GM12878 (cell line): Measurements from ENCODE around the gene LEP. TPM values are rescaled to one million over a fixed set of nuclear protein-coding genes. Genes with fewer than 3 reads are reported as not detected.

Source experiments
- HDAC6 ChIP-seq: fragments of 200-600 bp; sonication (generic); IDR thresholded peaks from one replicate; pipeline ENCODE4 v1.8.0; 2017; ENCODE audit warnings: antibody characterized with exemption; ENCODE audit not compliant: unreplicated experiment
- RAD51 ChIP-seq: fragments of 450-650 bp; IDR thresholded peaks from 2 replicates; pipeline ENCODE4 v1.6.1; 2016; ENCODE audit warnings: moderate library complexity, mild to moderate bottlenecking, inconsistent platforms
- microRNA-seq: library from miRNA; unstranded; fragments of <30 nt; microRNA quantifications from one replicate; pipeline ENCODE4, GENCODE V29; 2018
- polyA plus RNA-seq, 11 experiments: library from polyadenylated mRNA; depleted of rRNA in 4 of 11; unstranded in 6 of 11; stranded (reverse) in 5 of 11; fragments of >200 nt; fragmentation: Nextera tagmentation in 4 of 11; fragmentation: Illumina TruSeq in 1 of 11; extraction: Ambion mirVana in 4 of 11; extraction: Trizol in 1 of 11; gene quantifications; 1 replicate in 1 of 11; 2 replicates in 10 of 11; pipeline versions ENCODE4 v1.2.1 to v1.2.3, GENCODE V29; 2011 to 2016; ENCODE audit warnings: inconsistent platforms in 2 of 11, missing spikeins in 2 of 11, low read depth in 1 of 11
- small RNA-seq: library from RNA; depleted of rRNA; stranded (forward); fragments of <200 nt; gene quantifications from one replicate; pipeline ENCODE3, GENCODE V24; 2014
- total RNA-seq, 4 experiments: library from RNA; depleted of rRNA in 3 of 4; stranded (reverse); fragments of >200 nt in 3 of 4; fragmentation: Illumina TruSeq in 1 of 4; extraction: Trizol in 1 of 4; gene quantifications; 2 replicates each; pipeline versions ENCODE4 v1.2.1 to v1.2.3, GENCODE V29; 2013 to 2021
- TF ChIP-seq, protein P1 (sequence below): IDR thresholded peaks from 2 replicates; pipeline ENCODE4 v1.6.1; 2012; ENCODE audit warnings: low read depth, low read length, improper control_type of control experiment

The LEP gene
- total and polyA plus RNA-seq, 10 of the 15 experiments (the other 5 are each of a cell fraction or from before 2014, with no cell fraction given), result not detected

DNA sequence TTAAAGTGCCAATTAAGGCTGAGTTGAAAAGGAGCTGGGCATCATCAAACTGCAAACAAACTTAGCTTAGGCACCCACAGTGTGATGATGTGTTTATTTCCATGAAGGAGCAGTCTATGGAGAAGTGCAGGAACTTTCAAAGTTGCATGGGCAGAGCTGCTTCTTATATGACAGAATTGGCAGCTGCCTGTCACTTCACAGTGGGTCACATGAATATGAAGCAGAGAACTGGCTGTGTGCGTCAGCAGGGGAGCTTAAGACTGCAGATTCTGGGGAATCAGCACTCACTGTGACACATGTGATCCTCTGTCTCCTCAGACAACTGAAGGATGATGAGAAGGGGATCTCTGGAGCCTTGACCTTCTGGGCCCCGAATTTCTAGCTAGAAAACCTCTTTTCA lies 66.0 kb downstream of the LEP start (continued):
- TF ChIP-seq, protein P1, sequence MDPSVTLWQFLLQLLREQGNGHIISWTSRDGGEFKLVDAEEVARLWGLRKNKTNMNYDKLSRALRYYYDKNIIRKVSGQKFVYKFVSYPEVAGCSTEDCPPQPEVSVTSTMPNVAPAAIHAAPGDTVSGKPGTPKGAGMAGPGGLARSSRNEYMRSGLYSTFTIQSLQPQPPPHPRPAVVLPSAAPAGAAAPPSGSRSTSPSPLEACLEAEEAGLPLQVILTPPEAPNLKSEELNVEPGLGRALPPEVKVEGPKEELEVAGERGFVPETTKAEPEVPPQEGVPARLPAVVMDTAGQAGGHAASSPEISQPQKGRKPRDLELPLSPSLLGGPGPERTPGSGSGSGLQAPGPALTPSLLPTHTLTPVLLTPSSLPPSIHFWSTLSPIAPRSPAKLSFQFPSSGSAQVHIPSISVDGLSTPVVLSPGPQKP, result no peak
- TF ChIP-seq HDAC6, result no peak
- TF ChIP-seq RAD51, result no peak

Small RNAs within 50 kb of the gene (microRNA-seq; reads per million reads assigned to microRNA genes)
- gene MIR129-1, result 3.2 reads per million, percentile 17 among the genes with 10 or more reads in this experiment

Small RNAs within 50 kb of the gene (small RNA-seq; reads per million reads assigned to genes)
- gene MIR129-1, result not detected

Other genes with a start within 250 kb of the LEP start
- 0.06 TPM in 1 of 2 replicates, not detected in the other for gene LRRC4, start 209.8 kb upstream of the LEP start, total RNA-seq (2014; rRNA removed)
- gene LRRC4, start 209.8 kb upstream of the LEP start, total RNA-seq (2014; rRNA removed; fragmentation: Illumina TruSeq; extraction: Trizol), result not detected in 2 replicates
- 0.16 TPM in 1 of 2 replicates, not detected in the other for gene LRRC4, start 209.8 kb upstream of the LEP start, total RNA-seq (2021)
- gene LRRC4, start 209.8 kb upstream of the LEP start, polyA plus RNA-seq (2011; rRNA removed), result not detected in 2 replicates
- gene LRRC4, start 209.8 kb upstream of the LEP start, polyA plus RNA-seq (2014; fragmentation: Illumina TruSeq; extraction: Trizol), result 0.08 and 0.09 TPM in 2 replicates
- under 1 TPM in 1 of 2 experiments, not detected in 1; 0.14 TPM for gene LRRC4, start 209.8 kb upstream of the LEP start, polyA plus RNA-seq (2014; fragmentation: Nextera tagmentation; extraction: Ambion mirVana)
- gene LRRC4, start 209.8 kb upstream of the LEP start, polyA plus RNA-seq (2014; rRNA removed), result 0.85 TPM in 1 of 2 replicates, not detected in the other
- under 1 TPM; 0.09 to 0.15 TPM for gene LRRC4, start 209.8 kb upstream of the LEP start, polyA plus RNA-seq (2016; fragmentation: Nextera tagmentation; extraction: Ambion mirVana)
- gene RBM28, start 102.6 kb downstream of the LEP start, total RNA-seq (2014; rRNA removed), result 14.3 and 16.0 TPM in 2 replicates
- 32.0 and 34.9 TPM in 2 replicates for gene RBM28, start 102.6 kb downstream of the LEP start, total RNA-seq (2014; rRNA removed; fragmentation: Illumina TruSeq; extraction: Trizol)
- gene RBM28, start 102.6 kb downstream of the LEP start, total RNA-seq (2021), result 40.8 and 47.0 TPM in 2 replicates
- 26.5 and 38.2 TPM in 2 replicates for gene RBM28, start 102.6 kb downstream of the LEP start, polyA plus RNA-seq (2011; rRNA removed)
- gene RBM28, start 102.6 kb downstream of the LEP start, polyA plus RNA-seq (2014; fragmentation: Illumina TruSeq; extraction: Trizol), result 36.1 and 46.4 TPM in 2 replicates
- 10 to 100 TPM; 17.9 to 29.6 TPM for gene RBM28, start 102.6 kb downstream of the LEP start, polyA plus RNA-seq (2014; fragmentation: Nextera tagmentation; extraction: Ambion mirVana)
- gene RBM28, start 102.6 kb downstream of the LEP start, polyA plus RNA-seq (2014; rRNA removed), result 26.2 and 33.7 TPM in 2 replicates
- gene RBM28, start 102.6 kb downstream of the LEP start, polyA plus RNA-seq (2016; fragmentation: Nextera tagmentation; extraction: Ambion mirVana), result 10 to 100 TPM; 39.6 to 50.4 TPM
- gene PRRT4, start 120.4 kb downstream of the LEP start, total RNA-seq (2014; rRNA removed), result not detected in 2 replicates
- not detected in 2 replicates for gene PRRT4, start 120.4 kb downstream of the LEP start, total RNA-seq (2014; rRNA removed; fragmentation: Illumina TruSeq; extraction: Trizol)
- gene PRRT4, start 120.4 kb downstream of the LEP start, total RNA-seq (2021), result not detected in 2 replicates
- not detected in 2 replicates for gene PRRT4, start 120.4 kb downstream of the LEP start, polyA plus RNA-seq (2011; rRNA removed)
- not detected in 2 replicates for gene PRRT4, start 120.4 kb downstream of the LEP start, polyA plus RNA-seq (2014; fragmentation: Illumina TruSeq; extraction: Trizol)
- not detected for gene PRRT4, start 120.4 kb downstream of the LEP start, polyA plus RNA-seq (2014; fragmentation: Nextera tagmentation; extraction: Ambion mirVana)
- gene PRRT4, start 120.4 kb downstream of the LEP start, polyA plus RNA-seq (2014; rRNA removed), result not detected in 2 replicates
- not detected for gene PRRT4, start 120.4 kb downstream of the LEP start, polyA plus RNA-seq (2016; fragmentation: Nextera tagmentation; extraction: Ambion mirVana)
- 48.4 and 51.7 TPM in 2 replicates for gene IMPDH1, start 168.7 kb downstream of the LEP start, total RNA-seq (2014; rRNA removed)
- gene IMPDH1, start 168.7 kb downstream of the LEP start, total RNA-seq (2014; rRNA removed; fragmentation: Illumina TruSeq; extraction: Trizol), result 27.7 and 31.4 TPM in 2 replicates
- gene IMPDH1, start 168.7 kb downstream of the LEP start, total RNA-seq (2021), result 56.0 and 61.3 TPM in 2 replicates
- gene IMPDH1, start 168.7 kb downstream of the LEP start, polyA plus RNA-seq (2011; rRNA removed), result 18.5 and 34.8 TPM in 2 replicates
- 10.5 and 24.0 TPM in 2 replicates for gene IMPDH1, start 168.7 kb downstream of the LEP start, polyA plus RNA-seq (2014; fragmentation: Illumina TruSeq; extraction: Trizol)
- 1 to 10 TPM in 1 of 2 experiments, under 1 TPM in 1; 0.50 to 1.5 TPM for gene IMPDH1, start 168.7 kb downstream of the LEP start, polyA plus RNA-seq (2014; fragmentation: Nextera tagmentation; extraction: Ambion mirVana)
- 50.8 and 55.9 TPM in 2 replicates for gene IMPDH1, start 168.7 kb downstream of the LEP start, polyA plus RNA-seq (2014; rRNA removed)
- 10 to 100 TPM; 48.7 to 58.3 TPM for gene IMPDH1, start 168.7 kb downstream of the LEP start, polyA plus RNA-seq (2016; fragmentation: Nextera tagmentation; extraction: Ambion mirVana)
- 15.1 and 16.4 TPM in 2 replicates for gene HILPDA, start 214.6 kb downstream of the LEP start, total RNA-seq (2014; rRNA removed)
- gene HILPDA, start 214.6 kb downstream of the LEP start, total RNA-seq (2014; rRNA removed; fragmentation: Illumina TruSeq; extraction: Trizol), result 19.6 and 21.2 TPM in 2 replicates
- gene HILPDA, start 214.6 kb downstream of the LEP start, total RNA-seq (2021), result 12.0 and 14.1 TPM in 2 replicates
- gene HILPDA, start 214.6 kb downstream of the LEP start, polyA plus RNA-seq (2011; rRNA removed), result 198 and 232 TPM in 2 replicates
- gene HILPDA, start 214.6 kb downstream of the LEP start, polyA plus RNA-seq (2014; fragmentation: Illumina TruSeq; extraction: Trizol), result 22.1 and 24.2 TPM in 2 replicates
- 10 to 100 TPM; 37.4 to 44.0 TPM for gene HILPDA, start 214.6 kb downstream of the LEP start, polyA plus RNA-seq (2014; fragmentation: Nextera tagmentation; extraction: Ambion mirVana)
- 26.1 and 29.6 TPM in 2 replicates for gene HILPDA, start 214.6 kb downstream of the LEP start, polyA plus RNA-seq (2014; rRNA removed)
- gene HILPDA, start 214.6 kb downstream of the LEP start, polyA plus RNA-seq (2016; fragmentation: Nextera tagmentation; extraction: Ambion mirVana), result 10 to 100 TPM; 24.5 to 28.4 TPM
- 26.8 and 29.4 TPM in 2 replicates for gene METTL2B, start 235.5 kb downstream of the LEP start, total RNA-seq (2014; rRNA removed)
- 35.3 and 36.9 TPM in 2 replicates for gene METTL2B, start 235.5 kb downstream of the LEP start, total RNA-seq (2014; rRNA removed; fragmentation: Illumina TruSeq; extraction: Trizol)
- 27.7 and 28.1 TPM in 2 replicates for gene METTL2B, start 235.5 kb downstream of the LEP start, total RNA-seq (2021)
- 36.4 and 37.8 TPM in 2 replicates for gene METTL2B, start 235.5 kb downstream of the LEP start, polyA plus RNA-seq (2011; rRNA removed)
- gene METTL2B, start 235.5 kb downstream of the LEP start, polyA plus RNA-seq (2014; fragmentation: Illumina TruSeq; extraction: Trizol), result 36.6 and 51.7 TPM in 2 replicates
- 10 to 100 TPM; 40.5 to 48.4 TPM for gene METTL2B, start 235.5 kb downstream of the LEP start, polyA plus RNA-seq (2014; fragmentation: Nextera tagmentation; extraction: Ambion mirVana)
- 18.9 and 20.7 TPM in 2 replicates for gene METTL2B, start 235.5 kb downstream of the LEP start, polyA plus RNA-seq (2014; rRNA removed)
- 10 to 100 TPM; 43.4 to 43.5 TPM for gene METTL2B, start 235.5 kb downstream of the LEP start, polyA plus RNA-seq (2016; fragmentation: Nextera tagmentation; extraction: Ambion mirVana)